SK-N-SH (cell line): ENCODE results near the gene CCNL1.

Experiments
- NRF1 ChIP-seq: IDR thresholded peaks from 2 replicates; pipeline ENCODE4 v1.6.1; 2012; ENCODE audit warnings: low read depth, mild to moderate bottlenecking, low read length
- TF ChIP-seq, protein P1 (sequence below): fragments of 200-600 bp; sonication (generic); IDR thresholded peaks from 2 replicates; pipeline ENCODE4 v1.6.1; 2017; ENCODE audit warnings: antibody characterized with exemption, mild to moderate bottlenecking, moderate library complexity

DNA sequence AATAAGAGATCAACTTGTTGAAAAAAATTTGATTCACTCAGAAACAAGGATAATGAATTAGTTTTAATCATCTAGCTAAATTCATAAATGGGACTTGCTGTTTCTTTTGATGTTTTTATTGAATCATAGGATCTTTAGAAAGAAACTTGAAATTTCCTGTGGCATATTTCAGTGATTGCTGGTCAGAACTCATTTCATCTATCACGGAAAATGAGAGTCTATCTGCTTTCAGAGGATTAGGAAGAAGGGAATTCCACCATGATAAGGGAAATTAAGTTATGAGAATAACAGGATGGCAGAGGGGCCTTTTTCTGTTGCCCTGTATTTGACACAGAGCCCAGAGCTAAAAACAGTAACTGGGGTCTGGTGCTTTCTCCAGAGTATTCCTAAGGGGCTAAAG is 44.9 kb upstream of the CCNL1 start:
- no peak for TF ChIP-seq NRF1
- TF ChIP-seq, protein P1, sequence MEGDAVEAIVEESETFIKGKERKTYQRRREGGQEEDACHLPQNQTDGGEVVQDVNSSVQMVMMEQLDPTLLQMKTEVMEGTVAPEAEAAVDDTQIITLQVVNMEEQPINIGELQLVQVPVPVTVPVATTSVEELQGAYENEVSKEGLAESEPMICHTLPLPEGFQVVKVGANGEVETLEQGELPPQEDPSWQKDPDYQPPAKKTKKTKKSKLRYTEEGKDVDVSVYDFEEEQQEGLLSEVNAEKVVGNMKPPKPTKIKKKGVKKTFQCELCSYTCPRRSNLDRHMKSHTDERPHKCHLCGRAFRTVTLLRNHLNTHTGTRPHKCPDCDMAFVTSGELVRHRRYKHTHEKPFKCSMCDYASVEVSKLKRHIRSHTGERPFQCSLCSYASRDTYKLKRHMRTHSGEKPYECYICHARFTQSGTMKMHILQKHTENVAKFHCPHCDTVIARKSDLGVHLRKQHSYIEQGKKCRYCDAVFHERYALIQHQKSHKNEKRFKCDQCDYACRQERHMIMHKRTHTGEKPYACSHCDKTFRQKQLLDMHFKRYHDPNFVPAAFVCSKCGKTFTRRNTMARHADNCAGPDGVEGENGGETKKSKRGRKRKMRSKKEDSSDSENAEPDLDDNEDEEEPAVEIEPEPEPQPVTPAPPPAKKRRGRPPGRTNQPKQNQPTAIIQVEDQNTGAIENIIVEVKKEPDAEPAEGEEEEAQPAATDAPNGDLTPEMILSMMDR: no peak
